Measurements from ENCODE around the gene C1QTNF8.

GRCh38 chr16:1095450-1096168 is 435 bp downstream of the C1QTNF8 start:
- TF ChIP-seq EZH2 (IDR thresholded peaks at IDR 0.05; ENCODE audit: low read depth) = no peak
- no peak for TF ChIP-seq CTCF (conservative IDR thresholded peaks at IDR 0.05)

Measured in PC-9 (cell line).